HPDE6-E6E7 (cell line): ENCODE data around the gene KRT76.

Experiments used
- DNase-seq: peaks from one replicate; pipeline ENCODE4 v3.0.0; 2011; ENCODE audit warnings: missing footprints; ENCODE audit errors: extremely low spot score

Gene KRT76

GRCh38 chr12:52730793-52731192 is 46.4 kb downstream of the KRT76 start:
- no peak for DNase-seq

GRCh38 chr12:52730383-52730782 is 46.8 kb downstream of the KRT76 start:
- DNase-seq: no peak

GRCh38 chr12:52729147-52729546 is 48.0 kb downstream of the KRT76 start:
- no peak for DNase-seq

- DNase-seq: no peak
Observed at GRCh38 chr12:52728374-52728773, 48.8 kb downstream of the KRT76 start.

- no peak for DNase-seq
Observed at GRCh38 chr12:52727037-52727436, 50.1 kb downstream of the KRT76 start.

- no peak for DNase-seq
Observed at GRCh38 chr12:52726451-52726850, 50.7 kb downstream of the KRT76 start.

- no peak for DNase-seq
Observed at GRCh38 chr12:52724384-52724783, 52.8 kb downstream of the KRT76 start.

- no peak for DNase-seq
Observed at GRCh38 chr12:52722680-52723079, 54.5 kb downstream of the KRT76 start.

- DNase-seq: no peak
Observed at GRCh38 chr12:52721838-52722470, 55.2 kb downstream of the KRT76 start.

GRCh38 chr12:52720365-52720886 is 56.7 kb downstream of the KRT76 start:
- DNase-seq: no peak
